Activated CD4-positive, alpha-beta T cell treated with anti-CD3 and anti-CD28 coated beads, Interleukin-2, amount 10 ng/mL, durations not matched to agents 24 days and 14 days (primary cell): Measurements from ENCODE around the gene TMPO. TPM values are rescaled to one million over a fixed set of nuclear protein-coding genes. Genes with fewer than 3 reads are reported as not detected.
A peak's percentile ranks its signal among the peaks of the same experiment; 100 is the strongest.
"Not testable (repeated sequence)": the region's sequence is repeated elsewhere in the genome, so short reads cannot be mapped to it uniquely, and the experiment has no call there.

ENCODE experiments used
- DNase-seq: peaks from one replicate; pipeline ENCODE4 v3.0.0; 2022
- H3K27ac Mint-ChIP-seq: one replicate; pipeline ENCODE4 v1.8.0; 2022; ENCODE audit warnings: mild to moderate bottlenecking, mixed read lengths
- H3K27me3 Mint-ChIP-seq: one replicate; pipeline ENCODE4 v1.8.0; 2022; ENCODE audit warnings: mixed read lengths
- H3K36me3 Mint-ChIP-seq: one replicate; pipeline ENCODE4 v1.8.0; 2022; ENCODE audit warnings: low read depth, mild to moderate bottlenecking, mixed read lengths
- H3K4me1 Mint-ChIP-seq: one replicate; pipeline ENCODE4 v1.8.0; 2021; ENCODE audit warnings: mixed read lengths
- H3K4me3 Mint-ChIP-seq: one replicate; pipeline ENCODE4 v1.8.0; 2022; ENCODE audit warnings: mild to moderate bottlenecking, moderate library complexity, mixed read lengths
- H3K9me3 Mint-ChIP-seq: one replicate; pipeline ENCODE4 v1.8.0; 2021; ENCODE audit warnings: mixed read lengths
- intact Hi-C: fragments of 100-400 bp; cut with micrococcal nuclease; formaldehyde crosslinking; loops from one replicate; pipeline ENCODE4 v1.15.1; 2023
- total RNA-seq: library from RNA; stranded (reverse); gene quantifications from 2 replicates; pipeline ENCODE4 v1.2.3, GENCODE V29; 2022

Gene TMPO
- total RNA-seq, 1 donor from 2014 or later: 353 TPM

- H3K27me3 Mint-ChIP-seq, H3K4me1 Mint-ChIP-seq, H3K36me3 Mint-ChIP-seq, intact Hi-C loops, H3K27ac Mint-ChIP-seq, H3K4me3 Mint-ChIP-seq, H3K9me3 Mint-ChIP-seq, DNase-seq: not testable (repeated sequence)
These were observed 61.4 kb downstream of the TMPO start for GRCh38 chr12:98576795-98577194.

DNA sequence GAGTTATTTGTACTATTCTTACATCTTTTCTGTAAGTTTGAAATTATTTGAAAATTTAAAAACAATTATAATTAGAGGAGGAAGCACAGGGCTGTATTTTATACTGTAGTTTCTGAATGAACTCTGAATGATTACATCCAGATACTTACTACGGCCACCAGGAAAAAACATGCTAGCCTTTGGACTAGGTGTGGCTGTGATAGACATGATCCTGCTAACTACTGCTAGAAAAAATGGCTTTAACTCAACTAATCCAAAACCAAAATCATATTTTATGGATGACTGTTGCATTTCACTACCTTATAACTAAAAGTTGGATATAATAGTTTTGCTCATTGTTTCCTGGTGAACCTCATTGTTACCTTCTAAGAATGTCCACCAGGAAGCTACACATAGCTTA lies 63.0 kb downstream of the TMPO start:
- Mint-ChIP-seq H3K36me3 (no peaks in the 10 kb centered on the region), H3K4me3 (no peak overlapping the region), H3K27me3 (peaks cover 8% of the 10 kb centered on the region), H3K27ac (no peak overlapping the region), H3K4me1 (peaks cover 3% of the 10 kb centered on the region), H3K9me3 (no peaks in the 10 kb centered on the region)
- DNase-seq: no peak
- intact Hi-C loops: no loop called here

- peaks cover 3% of the 10 kb centered on the region for H3K4me1 Mint-ChIP-seq
- H3K9me3 Mint-ChIP-seq: no peaks in the 10 kb centered on the region
- H3K27me3 Mint-ChIP-seq: peaks cover 8% of the 10 kb centered on the region
- no peak overlapping the region for H3K27ac Mint-ChIP-seq
- no peak for DNase-seq
- H3K36me3 Mint-ChIP-seq: no peaks in the 10 kb centered on the region
- no peak overlapping the region for H3K4me3 Mint-ChIP-seq
- intact Hi-C loops: no loop called here
These were observed 63.4 kb downstream of the TMPO start for GRCh38 chr12:98578821-98579220.

GRCh38 chr12:98579347-98579746 lies 64.0 kb downstream of the TMPO start:
- no peaks in the 10 kb centered on the region for H3K36me3 Mint-ChIP-seq
- no peak overlapping the region for H3K27ac Mint-ChIP-seq
- H3K9me3 Mint-ChIP-seq: no peaks in the 10 kb centered on the region
- no peak for DNase-seq
- H3K4me1 Mint-ChIP-seq: peaks cover 3% of the 10 kb centered on the region
- intact Hi-C loops: no loop called here
- H3K27me3 Mint-ChIP-seq: peaks cover 8% of the 10 kb centered on the region
- H3K4me3 Mint-ChIP-seq: no peak overlapping the region

- Mint-ChIP-seq H3K36me3 (no peaks in the 10 kb centered on the region), H3K4me1 (peaks cover 3% of the 10 kb centered on the region), H3K9me3 (no peaks in the 10 kb centered on the region), H3K27me3 (peaks cover 8% of the 10 kb centered on the region), H3K4me3 (no peak overlapping the region), H3K27ac (no peak overlapping the region)
- no peak for DNase-seq
- intact Hi-C loops: no loop called here
These were observed 64.4 kb downstream of the TMPO start for GRCh38 chr12:98579835-98580234.

DNA sequence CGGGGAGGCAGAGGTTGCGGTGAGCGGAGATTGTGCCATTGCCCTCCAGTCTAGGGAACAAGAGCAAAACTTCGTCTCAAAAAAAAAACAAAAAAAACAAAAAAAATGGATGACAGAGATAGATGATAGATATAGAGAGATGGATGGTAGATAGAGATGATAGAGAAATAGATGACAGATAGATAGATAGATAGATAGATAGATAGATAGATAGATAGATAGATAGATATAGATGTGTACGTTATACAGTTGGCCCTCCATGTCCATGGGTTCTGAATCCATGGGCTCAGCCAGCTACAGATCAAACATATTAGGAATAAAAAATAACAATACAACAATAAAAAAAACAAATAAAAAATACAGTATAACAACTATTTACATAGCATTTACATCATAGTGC lies 65.3 kb downstream of the TMPO start:
- DNase-seq: no peak
- H3K9me3 Mint-ChIP-seq: no peaks in the 10 kb centered on the region
- intact Hi-C loops: no loop called here
- no peak overlapping the region for H3K27ac Mint-ChIP-seq
- peaks cover 8% of the 10 kb centered on the region for H3K27me3 Mint-ChIP-seq
- H3K4me3 Mint-ChIP-seq: no peak overlapping the region
- H3K4me1 Mint-ChIP-seq: peaks cover 3% of the 10 kb centered on the region
- H3K36me3 Mint-ChIP-seq: no peaks in the 10 kb centered on the region

- DNase-seq: no peak
- Mint-ChIP-seq H3K9me3 (no peaks in the 10 kb centered on the region), H3K4me3 (no peak overlapping the region), H3K27me3 (peaks cover 8% of the 10 kb centered on the region), H3K36me3 (no peaks in the 10 kb centered on the region), H3K4me1 (peaks cover 3% of the 10 kb centered on the region), H3K27ac (no peak overlapping the region)
- intact Hi-C loops: no loop called here
These were observed 65.7 kb downstream of the TMPO start for GRCh38 chr12:98581101-98581500.

- Mint-ChIP-seq H3K27me3 (peaks cover 7% of the 10 kb centered on the region), H3K4me3 (no peak overlapping the region), H3K4me1 (peaks cover 3% of the 10 kb centered on the region), H3K27ac (no peak overlapping the region), H3K9me3 (no peaks in the 10 kb centered on the region), H3K36me3 (no peaks in the 10 kb centered on the region)
- intact Hi-C loops: no loop called here
- DNase-seq: no peak
These were observed 66.7 kb downstream of the TMPO start for GRCh38 chr12:98582093-98582492.

- H3K4me3 Mint-ChIP-seq: no peak overlapping the region
- H3K27ac Mint-ChIP-seq: no peak overlapping the region
- no peaks in the 10 kb centered on the region for H3K4me1 Mint-ChIP-seq
- no peaks in the 10 kb centered on the region for H3K9me3 Mint-ChIP-seq
- H3K36me3 Mint-ChIP-seq: no peaks in the 10 kb centered on the region
- intact Hi-C loops: no loop called here
- DNase-seq: no peak
- peaks cover 4% of the 10 kb centered on the region for H3K27me3 Mint-ChIP-seq
These were observed 71.7 kb downstream of the TMPO start for GRCh38 chr12:98587084-98587483.

- no peak for DNase-seq
- intact Hi-C loops: loop anchor here (5.0 kb wide), 1 partner anchor 59 kb away; no protein-coding TSS in a partner anchor
These were observed 75.8 kb downstream of the TMPO start for GRCh38 chr12:98591209-98591608.

DNA sequence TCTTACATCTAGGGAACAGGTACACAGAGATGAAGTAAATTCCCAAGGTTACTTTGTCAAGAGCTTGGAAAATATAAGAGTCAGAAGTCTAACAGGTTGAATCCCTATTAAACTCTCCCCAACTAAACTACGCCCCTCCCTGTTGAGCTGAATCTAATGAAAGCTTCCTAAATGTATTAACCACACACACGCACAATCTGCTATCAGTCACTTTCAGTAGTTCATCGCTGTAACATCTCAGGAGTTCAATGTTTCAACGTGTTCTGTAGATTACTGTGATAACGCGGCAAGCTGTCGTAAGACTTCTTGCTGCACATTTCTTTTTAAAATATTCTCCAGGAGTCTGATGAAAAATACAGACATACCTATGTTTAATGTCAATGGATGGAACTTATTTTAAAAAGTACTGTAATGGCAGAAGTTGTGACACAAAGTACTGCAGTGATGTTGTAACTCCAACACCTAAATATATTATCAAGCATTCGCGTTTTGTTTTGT lies 77.5 kb downstream of the TMPO start:
- Mint-ChIP-seq H3K4me3 (peak overlapping the region; percentile 98), H3K4me1 (peaks cover 16% of the 10 kb centered on the region), H3K9me3 (no peaks in the 10 kb centered on the region), H3K27ac (peak overlapping the region; percentile 99), H3K36me3 (peaks cover 37% of the 10 kb centered on the region), H3K27me3 (peaks cover 1% of the 10 kb centered on the region)
- intact Hi-C loops: loop anchor here (1.0 to 5.0 kb wide), 5 partner anchors 26 to 90 kb away; partner anchors contain the start of genes IKBIP and TMPO
- peak; percentile 72 for DNase-seq

More at GRCh38 chr12:98591209-98591608, 75.8 kb downstream of the TMPO start:
- no peaks in the 10 kb centered on the region for H3K9me3 Mint-ChIP-seq
- H3K36me3 Mint-ChIP-seq: peaks cover 22% of the 10 kb centered on the region
- no peak overlapping the region for H3K4me3 Mint-ChIP-seq
- H3K27ac Mint-ChIP-seq: peak overlapping the region; percentile 56
- peaks cover 16% of the 10 kb centered on the region for H3K4me1 Mint-ChIP-seq
- H3K27me3 Mint-ChIP-seq: peaks cover 1% of the 10 kb centered on the region

DNA sequence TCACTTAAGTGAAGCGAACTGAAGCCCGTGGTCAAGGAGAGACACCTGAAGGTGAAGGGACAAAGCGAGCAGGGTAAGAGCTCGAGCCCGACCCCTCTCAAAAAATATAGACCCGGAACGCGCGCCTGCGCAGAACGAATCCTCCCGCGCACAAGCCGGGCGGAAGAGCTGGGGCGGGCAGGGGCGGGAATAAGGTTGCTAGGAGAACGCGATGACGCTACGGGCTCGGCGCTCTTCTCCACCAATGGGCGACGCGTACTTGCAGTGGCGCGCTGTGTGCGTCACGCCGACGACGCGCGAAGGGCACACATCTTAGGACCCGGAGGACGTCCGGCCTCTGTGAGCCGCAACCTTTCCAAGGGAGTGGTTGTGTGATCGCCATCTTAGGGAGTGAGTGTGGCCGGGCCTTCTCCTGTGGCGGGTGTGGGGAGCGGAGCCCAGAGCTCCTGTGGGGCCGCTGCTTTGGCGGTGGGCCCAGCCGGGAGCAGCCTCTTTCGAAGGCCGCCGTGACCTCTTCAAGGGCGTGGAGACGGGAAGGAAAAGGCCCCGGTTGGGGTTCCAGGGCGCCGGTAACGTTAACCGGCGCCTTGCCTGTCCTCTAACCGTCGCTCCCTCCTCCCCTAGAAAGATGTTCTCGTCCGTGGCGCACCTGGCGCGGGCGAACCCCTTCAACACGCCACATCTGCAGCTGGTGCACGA lies 78.1 kb downstream of the TMPO start, which contains the start of gene SLC25A3:
Gene SLC25A3, plus strand, starts transcription at position 336 of the 699 bp plus-strand sequence. Its CDS starts 293 bp downstream, at position 629.
- peaks cover 1% of the 10 kb centered on the region for H3K27me3 Mint-ChIP-seq
- H3K4me3 Mint-ChIP-seq: peak within 1 kb of the TSS; percentile 98
- peaks cover 43% of the 10 kb centered on the region for H3K36me3 Mint-ChIP-seq
- H3K9me3 Mint-ChIP-seq: no peaks in the 10 kb centered on the region
- DNase-seq: peak; percentile 98
- peak within 1 kb of the TSS; percentile 99 for H3K27ac Mint-ChIP-seq
- intact Hi-C loops: loop anchor here (1.0 to 5.0 kb wide), 6 partner anchors 27 to 147 kb away; partner anchors contain the start of genes IKBIP and TMPO
- peaks cover 19% of the 10 kb centered on the region for H3K4me1 Mint-ChIP-seq

- peak overlapping the region; percentile 99 for H3K27ac Mint-ChIP-seq
- intact Hi-C loops: loop anchor here (2.0 to 5.0 kb wide), 2 partner anchors 62 to 147 kb away; no protein-coding TSS in a partner anchor
- H3K27me3 Mint-ChIP-seq: peaks cover 1% of the 10 kb centered on the region
- peaks cover 19% of the 10 kb centered on the region for H3K4me1 Mint-ChIP-seq
- H3K9me3 Mint-ChIP-seq: no peaks in the 10 kb centered on the region
- H3K4me3 Mint-ChIP-seq: peak overlapping the region; percentile 98
- DNase-seq: peak; percentile 66
- H3K36me3 Mint-ChIP-seq: peaks cover 49% of the 10 kb centered on the region
These were observed 78.9 kb downstream of the TMPO start for GRCh38 chr12:98594050-98594835.
